GM19328 (cell line): ENCODE measurements around the gene CLIC6.
"Not testable (repeated sequence)": the region's sequence is repeated elsewhere in the genome, so short reads cannot be mapped to it uniquely, and the experiment has no call there.

Source experiments
- ATAC-seq: cut with Tn5 transposase; IDR thresholded peaks from one replicate; pipeline ENCODE4 v1.9.1; 2021; ENCODE audit warnings: mild to moderate bottlenecking, moderate library complexity; ENCODE audit not compliant: unreplicated experiment

The CLIC6 gene

GRCh38 chr21:34690793-34691175 lies 22.0 kb downstream of the CLIC6 start:
- no peak for ATAC-seq

- ATAC-seq = no peak
Measured at GRCh38 chr21:34691390-34692032, 22.7 kb downstream of the CLIC6 start.

- ATAC-seq = no peak
Measured at GRCh38 chr21:34692458-34693020, 23.7 kb downstream of the CLIC6 start.

- ATAC-seq = no peak
Measured at GRCh38 chr21:34693192-34693810, 24.5 kb downstream of the CLIC6 start.

- no peak for ATAC-seq
Measured at GRCh38 chr21:34695434-34695833, 26.6 kb downstream of the CLIC6 start.

- no peak for ATAC-seq
Measured at GRCh38 chr21:34696121-34696520, 27.3 kb downstream of the CLIC6 start.

- no peak for ATAC-seq
Measured at GRCh38 chr21:34697826-34698225, 29.0 kb downstream of the CLIC6 start.

GRCh38 chr21:34698270-34699015 lies 29.6 kb downstream of the CLIC6 start:
- ATAC-seq = no peak

- no peak for ATAC-seq
Measured at GRCh38 chr21:34700605-34701004, 31.8 kb downstream of the CLIC6 start.

- no peak for ATAC-seq
Measured at GRCh38 chr21:34701726-34702125, 32.9 kb downstream of the CLIC6 start.

- ATAC-seq = no peak
Measured at GRCh38 chr21:34702341-34703170, 33.8 kb downstream of the CLIC6 start.

- ATAC-seq = no peak
Measured at GRCh38 chr21:34703571-34703970, 34.8 kb downstream of the CLIC6 start.

GRCh38 chr21:34704119-34704518 lies 35.3 kb downstream of the CLIC6 start:
- no peak for ATAC-seq

GRCh38 chr21:34705011-34705410 lies 36.2 kb downstream of the CLIC6 start:
- no peak for ATAC-seq

GRCh38 chr21:34706337-34706736 lies 37.5 kb downstream of the CLIC6 start:
- ATAC-seq = no peak

GRCh38 chr21:34707876-34708325 lies 39.1 kb downstream of the CLIC6 start:
- ATAC-seq = peak; percentile 97

- ATAC-seq = no peak
Measured at GRCh38 chr21:34713621-34714020, 44.8 kb downstream of the CLIC6 start.

GRCh38 chr21:34715518-34715917 lies 46.7 kb downstream of the CLIC6 start:
- no peak for ATAC-seq

- ATAC-seq = no peak
Measured at GRCh38 chr21:34715985-34716596, 47.3 kb downstream of the CLIC6 start.

GRCh38 chr21:34718529-34718928 lies 49.7 kb downstream of the CLIC6 start:
- ATAC-seq = not testable (repeated sequence)
